ENCODE results near the gene MAPK6. TPM values are rescaled to one million over a fixed set of nuclear protein-coding genes. Genes with fewer than 3 reads are reported as not detected.

The MAPK6 gene
- total RNA-seq, 2 experiments from 2014 or later = 48.5 to 49.8 TPM

DNA sequence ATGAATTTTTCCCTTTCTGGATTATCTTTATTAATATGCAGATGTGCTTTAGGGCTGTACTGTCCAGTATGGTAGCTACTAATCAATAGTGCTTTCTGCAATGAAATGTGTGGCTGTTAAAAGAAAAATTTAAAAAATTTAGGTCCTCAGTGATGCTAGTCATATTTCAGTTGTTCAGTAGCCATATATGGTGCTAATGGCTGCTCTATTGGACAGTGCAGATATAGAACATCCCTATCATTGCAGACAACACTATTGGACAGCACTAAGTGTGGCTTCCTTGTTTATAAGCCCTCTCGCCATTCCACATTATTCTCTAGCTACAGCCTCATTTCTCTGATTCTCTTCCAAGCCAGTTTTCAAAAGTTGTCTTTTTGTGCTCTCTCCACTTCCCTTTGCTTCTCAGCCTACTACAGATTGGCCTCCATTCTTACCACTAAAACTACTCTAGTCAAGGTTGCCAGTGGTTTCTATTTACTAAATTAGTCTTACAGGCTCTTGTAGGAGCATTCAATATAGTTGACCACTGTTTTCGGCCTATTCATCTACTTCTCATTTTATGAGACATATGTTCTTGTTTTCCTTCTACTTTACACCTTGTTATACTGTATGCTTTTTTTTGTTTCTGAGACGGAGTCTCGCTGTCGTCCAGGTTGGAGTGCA, 9.5 kb downstream of the MAPK6 start:
- no peaks in the 10 kb centered on the region for H3K27me3 Mint-ChIP-seq
- no peaks in the 10 kb centered on the region for H3K27me3 ChIP-seq (ENCODE audit: control insufficient read depth in 1 of 2, insufficient read depth in 2 of 2, low read length in 2 of 2)
- CTCF ChIA-PET = no interaction called here
- DNase-seq (no peak), ATAC-seq (ENCODE audit: poor library complexity) (no peak)
- no peaks in the 10 kb centered on the region for H3K4me1 ChIP-seq (ENCODE audit: insufficient read depth, low read length)
- H3K4me3 Mint-ChIP-seq = no peak overlapping the region
- intact Hi-C loops (cut with DNase I, micrococcal nuclease) = no loop called here
- H3K4me1 Mint-ChIP-seq (ENCODE audit: low read depth) = peaks cover 38% of the 10 kb centered on the region
- TF ChIP-seq, protein P1, sequence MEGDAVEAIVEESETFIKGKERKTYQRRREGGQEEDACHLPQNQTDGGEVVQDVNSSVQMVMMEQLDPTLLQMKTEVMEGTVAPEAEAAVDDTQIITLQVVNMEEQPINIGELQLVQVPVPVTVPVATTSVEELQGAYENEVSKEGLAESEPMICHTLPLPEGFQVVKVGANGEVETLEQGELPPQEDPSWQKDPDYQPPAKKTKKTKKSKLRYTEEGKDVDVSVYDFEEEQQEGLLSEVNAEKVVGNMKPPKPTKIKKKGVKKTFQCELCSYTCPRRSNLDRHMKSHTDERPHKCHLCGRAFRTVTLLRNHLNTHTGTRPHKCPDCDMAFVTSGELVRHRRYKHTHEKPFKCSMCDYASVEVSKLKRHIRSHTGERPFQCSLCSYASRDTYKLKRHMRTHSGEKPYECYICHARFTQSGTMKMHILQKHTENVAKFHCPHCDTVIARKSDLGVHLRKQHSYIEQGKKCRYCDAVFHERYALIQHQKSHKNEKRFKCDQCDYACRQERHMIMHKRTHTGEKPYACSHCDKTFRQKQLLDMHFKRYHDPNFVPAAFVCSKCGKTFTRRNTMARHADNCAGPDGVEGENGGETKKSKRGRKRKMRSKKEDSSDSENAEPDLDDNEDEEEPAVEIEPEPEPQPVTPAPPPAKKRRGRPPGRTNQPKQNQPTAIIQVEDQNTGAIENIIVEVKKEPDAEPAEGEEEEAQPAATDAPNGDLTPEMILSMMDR (IDR thresholded peaks at IDR 0.05) = no peak
- H3K36me3 Mint-ChIP-seq (ENCODE audit: low read depth) = peaks cover 24% of the 10 kb centered on the region
- H3K27ac Mint-ChIP-seq = no peak overlapping the region
- POLR2A ChIA-PET = interaction anchor here (0.6 to 0.7 kb wide), 3 partner anchors 9 to 51 kb away, joined by 3 to 7 read pairs (median 3); no protein-coding TSS in a partner anchor
- H3K27ac ChIP-seq (ENCODE audit: low read depth in 1 of 2, low read length in 2 of 2) = no peak overlapping the region
- H3K9me3 ChIP-seq (ENCODE audit: control insufficient read depth in 1 of 2, insufficient read depth in 1 of 2, low read length in 2 of 2) = no peaks in the 10 kb centered on the region
- no peak overlapping the region for H3K4me3 ChIP-seq (ENCODE audit: low read length)
- peaks cover under 1% of the 10 kb centered on the region for H3K9me3 Mint-ChIP-seq
- H3K36me3 ChIP-seq (ENCODE audit: insufficient read depth, low read length) = peaks cover 16% of the 10 kb centered on the region

DNA sequence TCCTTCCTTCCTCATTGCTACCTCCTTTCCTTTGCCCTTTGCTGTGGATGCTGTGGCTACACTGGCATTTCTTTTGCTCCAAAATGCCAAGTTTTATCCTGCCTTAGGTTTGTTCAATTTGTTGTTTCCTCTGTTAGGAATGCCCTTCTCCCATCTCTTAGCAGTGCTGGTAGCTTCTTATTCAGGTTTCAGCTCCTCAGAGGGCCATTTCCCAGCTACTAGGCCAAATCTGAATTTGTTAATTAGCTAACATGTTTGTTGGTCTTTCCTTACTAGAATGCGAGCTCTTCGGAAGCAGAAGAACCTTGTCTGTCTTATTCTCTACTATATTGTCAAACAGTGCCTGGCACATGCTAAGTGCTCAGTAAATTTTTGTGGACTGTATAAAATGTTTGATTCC, 11.0 kb downstream of the MAPK6 start:
- Histone ChIP-seq H3K4me1 (ENCODE audit: insufficient read depth, low read length) (no peaks in the 10 kb centered on the region), H3K4me3 (ENCODE audit: low read length) (no peak overlapping the region), H3K27ac (ENCODE audit: low read depth in 1 of 2, low read length in 2 of 2) (no peak overlapping the region), H3K36me3 (ENCODE audit: insufficient read depth, low read length) (peaks cover 13% of the 10 kb centered on the region), H3K27me3 (ENCODE audit: control insufficient read depth in 1 of 2, insufficient read depth in 2 of 2, low read length in 2 of 2) (no peaks in the 10 kb centered on the region), H3K9me3 (ENCODE audit: control insufficient read depth in 1 of 2, insufficient read depth in 1 of 2, low read length in 2 of 2) (peaks cover 0 to 8% of the 10 kb centered on the region in 2 experiments)
- POLR2A ChIA-PET = interaction anchor here (0.7 kb wide), 1 partner anchor 10 kb away, joined by 5 read pairs; no protein-coding TSS in a partner anchor
- Mint-ChIP-seq H3K27ac (no peak overlapping the region), H3K4me1 (ENCODE audit: low read depth) (peaks cover 48% of the 10 kb centered on the region), H3K36me3 (ENCODE audit: low read depth) (peaks cover 36% of the 10 kb centered on the region), H3K9me3 (peaks cover 3% of the 10 kb centered on the region), H3K4me3 (no peak overlapping the region), H3K27me3 (no peaks in the 10 kb centered on the region)
- no peak for DNase-seq
- TF ChIP-seq, protein P1 (IDR thresholded peaks at IDR 0.05) = no peak
- intact Hi-C loops (cut with DNase I, micrococcal nuclease) = no loop called here
- ATAC-seq (ENCODE audit: poor library complexity) = no peak
- CTCF ChIA-PET = interaction anchor here (0.7 kb wide), 1 partner anchor 197 kb away, joined by 3 read pairs; no protein-coding TSS in a partner anchor

DNA sequence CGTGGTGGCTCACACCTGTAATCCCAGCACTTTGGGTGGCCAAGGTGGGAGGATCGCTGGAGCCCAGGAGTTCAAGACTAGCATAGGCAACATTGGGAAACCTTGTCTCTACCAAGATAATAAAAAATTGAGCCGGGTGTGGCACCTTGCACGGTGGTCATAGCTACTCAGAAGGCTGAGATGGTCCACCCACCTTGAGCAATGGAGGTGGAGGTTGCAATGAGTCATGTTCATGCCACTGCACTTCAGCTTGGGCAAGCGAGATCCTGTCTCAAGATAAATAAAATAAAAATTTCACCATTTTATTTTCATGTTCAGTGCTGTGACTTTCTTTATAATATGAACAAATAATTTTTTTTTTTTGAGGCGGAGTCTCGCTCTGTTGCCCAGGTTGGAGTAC, 12.5 kb downstream of the MAPK6 start:
- CTCF ChIA-PET = no interaction called here

More for the DNA sequence above, 12.5 kb downstream of the MAPK6 start:
- Histone ChIP-seq H3K27me3 (ENCODE audit: control insufficient read depth in 1 of 2, insufficient read depth in 2 of 2, low read length in 2 of 2) (no peaks in the 10 kb centered on the region), H3K36me3 (ENCODE audit: insufficient read depth, low read length) (peaks cover 13% of the 10 kb centered on the region), H3K4me3 (ENCODE audit: low read length) (no peak overlapping the region), H3K27ac (ENCODE audit: low read depth in 1 of 2, low read length in 2 of 2) (no peak overlapping the region), H3K9me3 (ENCODE audit: control insufficient read depth in 1 of 2, insufficient read depth in 1 of 2, low read length in 2 of 2) (peaks cover 0 to 8% of the 10 kb centered on the region in 2 experiments), H3K4me1 (ENCODE audit: insufficient read depth, low read length) (no peaks in the 10 kb centered on the region)
- peaks cover 37% of the 10 kb centered on the region for H3K36me3 Mint-ChIP-seq (ENCODE audit: low read depth)
- peaks cover 41% of the 10 kb centered on the region for H3K4me1 Mint-ChIP-seq (ENCODE audit: low read depth)
- no peak overlapping the region for H3K4me3 Mint-ChIP-seq
- POLR2A ChIA-PET = no interaction called here
- intact Hi-C loops (cut with DNase I, micrococcal nuclease) = no loop called here
- H3K27me3 Mint-ChIP-seq = no peaks in the 10 kb centered on the region
- DNase-seq (no peak), ATAC-seq (ENCODE audit: poor library complexity) (no peak)
- TF ChIP-seq, protein P1 (IDR thresholded peaks at IDR 0.05) = no peak
- peaks cover 3% of the 10 kb centered on the region for H3K9me3 Mint-ChIP-seq
- no peak overlapping the region for H3K27ac Mint-ChIP-seq
